Upper lobe of right lung (tissue), 1 donor: ENCODE results near the gene SH3TC1. TPM values are rescaled to one million over a fixed set of nuclear protein-coding genes. Genes with fewer than 3 reads are reported as not detected.

Experiments used
- ATAC-seq: fragments of 200-7000 bp; cut with Tn5 transposase; one replicate; pipeline ENCODE4 v1.9.1; 2020; ENCODE audit warnings: mild to moderate bottlenecking, moderate library complexity
- DNase-seq: peaks from one replicate; pipeline ENCODE4 v3.0.0-alpha.2; 2020
- H3K27ac ChIP-seq: fragments of 200-600 bp; one replicate; pipeline ENCODE4 v1.8.0; 2022
- H3K27me3 ChIP-seq: fragments of 200-600 bp; one replicate; pipeline ENCODE4 v1.8.0; 2022; ENCODE audit warnings: mild to moderate bottlenecking
- H3K36me3 ChIP-seq: fragments of 200-600 bp; one replicate; pipeline ENCODE4 v1.8.0; 2022
- H3K4me1 ChIP-seq: fragments of 200-600 bp; one replicate; pipeline ENCODE4 v1.8.0; 2022
- H3K4me3 ChIP-seq: fragments of 200-600 bp; one replicate; pipeline ENCODE4 v1.8.0; 2022; ENCODE audit warnings: mild to moderate bottlenecking
- H3K9me3 ChIP-seq: fragments of 200-600 bp; one replicate; pipeline ENCODE4 v1.8.0; 2022
- CTCF ChIP-seq: fragments of 200-600 bp; IDR thresholded peaks from one replicate; pipeline ENCODE4 v1.8.0; 2022; ENCODE audit warnings: antibody characterized with exemption
- intact Hi-C: fragments of 100-400 bp; cut with DNase I; formaldehyde crosslinking; loops from one replicate; pipeline ENCODE4 v1.11.0; 2022
- total RNA-seq: library from RNA; stranded (reverse); fragmentation: NEBNext Ultra II Directional; extraction: Animal tissue kit (Norgen Biotek cat#: 25700); gene quantifications from one replicate; pipeline ENCODE4 v1.2.1, GENCODE V29; 2021
- donor health status: DM: no; HTN: yes; CAD: no; lungs with severe emphysema.

SH3TC1 gene
- total RNA-seq, 1 donor from 2014 or later = 71.7 TPM

- no peak for DNase-seq
- H3K27me3 ChIP-seq = no peaks in the 10 kb centered on the region
- ATAC-seq = no peak
- peaks cover 18% of the 10 kb centered on the region for H3K4me1 ChIP-seq
- no peak overlapping the region for H3K27ac ChIP-seq
- intact Hi-C loops = no loop called here
- no peak for TF ChIP-seq CTCF
- no peaks in the 10 kb centered on the region for H3K36me3 ChIP-seq
- H3K4me3 ChIP-seq = no peak overlapping the region
- no peaks in the 10 kb centered on the region for H3K9me3 ChIP-seq
These were observed 21.1 kb upstream of the SH3TC1 start for GRCh38 chr4:8177956-8178355.

DNA sequence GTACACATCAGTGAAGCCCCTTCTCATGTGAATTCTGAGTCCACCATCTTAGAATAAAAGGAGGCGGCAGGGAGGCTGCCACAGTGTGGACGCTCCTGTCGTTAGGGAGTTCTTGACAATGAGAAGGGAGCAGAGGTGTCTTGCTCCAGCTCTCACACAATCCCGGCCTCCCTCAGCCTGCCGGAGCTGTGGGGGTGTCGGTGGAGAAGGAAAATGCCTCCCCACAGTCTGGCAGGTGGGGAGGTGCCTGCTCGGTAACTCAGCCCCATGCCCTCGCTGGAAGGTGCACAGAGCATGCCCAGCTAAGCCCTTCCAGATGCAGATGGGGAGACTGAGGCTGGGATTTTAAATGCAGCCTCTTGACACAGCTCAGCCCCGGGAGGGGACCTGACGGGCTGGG, 20.0 kb upstream of the SH3TC1 start:
- DNase-seq (no peak), ATAC-seq (no peak)
- no peak for TF ChIP-seq CTCF
- H3K4me1 ChIP-seq = peaks cover 28% of the 10 kb centered on the region
- H3K27ac ChIP-seq = no peak overlapping the region
- H3K4me3 ChIP-seq = no peak overlapping the region
- intact Hi-C loops = no loop called here
- no peaks in the 10 kb centered on the region for H3K9me3 ChIP-seq
- H3K36me3 ChIP-seq = no peaks in the 10 kb centered on the region
- H3K27me3 ChIP-seq = no peaks in the 10 kb centered on the region

GRCh38 chr4:8179771-8180170, 19.3 kb upstream of the SH3TC1 start:
- intact Hi-C loops = no loop called here
- Histone ChIP-seq H3K27ac (no peak overlapping the region), H3K4me1 (peaks cover 28% of the 10 kb centered on the region), H3K4me3 (no peak overlapping the region), H3K36me3 (no peaks in the 10 kb centered on the region), H3K9me3 (no peaks in the 10 kb centered on the region), H3K27me3 (no peaks in the 10 kb centered on the region)
- no peak for DNase-seq
- no peak for TF ChIP-seq CTCF
- ATAC-seq = no peak

DNA sequence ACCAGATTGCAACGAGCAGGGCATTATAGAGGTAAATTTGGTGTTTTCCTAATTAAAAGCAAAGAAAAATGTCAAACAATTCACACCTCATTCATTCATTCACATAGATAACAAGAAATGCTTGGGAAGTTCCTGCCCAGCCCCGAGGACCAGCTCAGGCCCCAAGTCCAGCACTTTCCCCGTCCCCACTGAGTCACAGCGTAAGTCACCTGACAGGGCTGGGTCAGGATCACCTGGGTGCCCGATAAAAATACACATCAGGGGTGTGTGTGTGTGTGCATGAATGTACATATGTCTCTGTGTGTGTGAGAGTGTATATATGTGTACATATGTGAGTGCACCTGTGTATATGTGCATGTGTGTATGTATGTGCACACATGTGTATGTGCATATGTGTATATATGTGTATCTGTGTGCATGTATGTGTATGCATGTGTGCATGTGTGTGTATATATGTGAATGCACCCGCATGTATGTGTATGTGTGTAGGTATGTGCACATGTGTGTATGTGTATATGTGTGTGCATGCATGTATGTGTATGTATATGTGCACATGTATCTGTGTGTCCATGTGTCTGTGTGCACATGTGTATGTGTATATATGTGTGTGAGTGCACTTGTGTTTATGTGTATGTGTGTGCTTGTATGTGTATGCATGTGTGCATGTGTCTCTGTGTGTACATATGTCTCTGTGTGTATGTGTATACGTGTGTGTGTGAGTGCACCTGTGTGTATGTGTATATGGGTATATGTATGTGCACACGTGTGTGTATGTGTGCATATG, 18.6 kb upstream of the SH3TC1 start:
- Histone ChIP-seq H3K4me1 (peaks cover 28% of the 10 kb centered on the region), H3K9me3 (no peaks in the 10 kb centered on the region), H3K4me3 (no peak overlapping the region), H3K27me3 (no peaks in the 10 kb centered on the region), H3K27ac (no peak overlapping the region), H3K36me3 (no peaks in the 10 kb centered on the region)
- TF ChIP-seq CTCF = no peak
- DNase-seq (no peak), ATAC-seq (no peak)
- intact Hi-C loops = no loop called here

GRCh38 chr4:8181119-8181518, 18.0 kb upstream of the SH3TC1 start:
- Histone ChIP-seq H3K36me3 (no peaks in the 10 kb centered on the region), H3K4me3 (no peak overlapping the region), H3K9me3 (no peaks in the 10 kb centered on the region), H3K4me1 (peaks cover 28% of the 10 kb centered on the region), H3K27me3 (no peaks in the 10 kb centered on the region), H3K27ac (no peak overlapping the region)
- intact Hi-C loops = no loop called here
- no peak for TF ChIP-seq CTCF
- ATAC-seq (no peak), DNase-seq (no peak)
